GM11168 (cell line): ENCODE measurements around the gene FAM3C.

Source experiments
- in situ Hi-C: fragments of 300-500 bp; cut with MboI; formaldehyde crosslinking; loops from one replicate; pipeline ENCODE4 v1.12.0; 2022; ENCODE audit warnings: low sequenced_read_pairs; ENCODE audit not compliant: unreplicated experiment

FAM3C gene

GRCh38 chr7:121304102-121304658 lies 91.9 kb downstream of the FAM3C start:
- in situ Hi-C loops = no loop called here

DNA sequence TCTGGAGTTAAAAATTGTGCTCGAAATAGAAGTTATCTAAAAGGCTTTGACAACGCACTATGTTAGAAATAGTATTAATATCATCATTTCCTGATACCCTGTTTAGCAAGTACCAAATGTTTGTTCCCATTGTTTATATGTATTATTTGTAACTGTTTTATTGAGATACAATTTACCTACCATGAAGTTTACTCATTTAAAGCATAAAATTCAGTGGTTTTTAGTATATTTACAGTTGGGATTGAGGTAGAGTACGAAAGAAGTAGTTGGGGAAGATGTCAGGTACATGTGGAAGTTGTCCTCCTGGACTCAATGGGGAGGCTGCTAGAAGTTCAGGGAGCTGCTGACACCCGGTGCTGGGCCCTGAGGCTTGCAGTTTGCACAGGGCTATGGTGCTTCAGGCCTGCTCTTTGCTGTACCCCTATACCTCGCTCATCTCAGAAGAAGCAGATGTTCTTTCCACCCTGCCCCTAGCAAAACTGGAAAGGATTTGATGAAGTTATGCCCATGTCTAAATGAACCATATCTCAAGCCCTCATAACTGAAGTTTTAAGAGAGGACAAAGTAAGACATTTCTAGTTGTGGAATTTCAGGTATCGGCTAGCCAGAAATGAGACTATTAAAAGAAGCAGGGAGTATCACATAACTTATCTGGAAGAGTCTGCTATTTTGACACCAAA lies 92.5 kb downstream of the FAM3C start:
- in situ Hi-C loops = no loop called here

DNA sequence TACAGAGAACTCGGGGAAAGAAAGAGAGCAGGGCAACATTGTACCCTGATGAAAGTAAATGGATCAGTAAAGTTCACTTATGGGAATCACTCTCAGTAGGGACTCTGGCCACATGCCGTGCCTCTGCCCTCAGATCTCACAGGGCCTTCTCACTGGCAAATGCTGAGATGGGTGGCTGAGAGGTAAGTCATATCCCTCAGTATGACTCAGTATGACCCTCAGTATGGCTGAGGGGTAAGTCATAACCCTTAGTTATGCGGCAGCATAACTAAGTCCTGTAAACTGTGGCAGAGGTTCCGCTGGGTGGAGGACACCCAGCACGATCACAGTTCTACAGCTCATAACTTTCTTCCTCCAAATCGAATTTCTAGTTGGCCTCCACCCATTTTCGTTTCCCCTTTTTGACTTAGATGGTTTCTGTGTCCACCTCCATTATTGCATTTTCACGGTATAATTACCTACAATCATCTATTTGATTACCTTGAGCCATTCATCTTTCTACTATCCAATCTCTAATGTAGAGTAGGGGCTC lies 93.8 kb downstream of the FAM3C start:
- in situ Hi-C loops = no loop called here

DNA sequence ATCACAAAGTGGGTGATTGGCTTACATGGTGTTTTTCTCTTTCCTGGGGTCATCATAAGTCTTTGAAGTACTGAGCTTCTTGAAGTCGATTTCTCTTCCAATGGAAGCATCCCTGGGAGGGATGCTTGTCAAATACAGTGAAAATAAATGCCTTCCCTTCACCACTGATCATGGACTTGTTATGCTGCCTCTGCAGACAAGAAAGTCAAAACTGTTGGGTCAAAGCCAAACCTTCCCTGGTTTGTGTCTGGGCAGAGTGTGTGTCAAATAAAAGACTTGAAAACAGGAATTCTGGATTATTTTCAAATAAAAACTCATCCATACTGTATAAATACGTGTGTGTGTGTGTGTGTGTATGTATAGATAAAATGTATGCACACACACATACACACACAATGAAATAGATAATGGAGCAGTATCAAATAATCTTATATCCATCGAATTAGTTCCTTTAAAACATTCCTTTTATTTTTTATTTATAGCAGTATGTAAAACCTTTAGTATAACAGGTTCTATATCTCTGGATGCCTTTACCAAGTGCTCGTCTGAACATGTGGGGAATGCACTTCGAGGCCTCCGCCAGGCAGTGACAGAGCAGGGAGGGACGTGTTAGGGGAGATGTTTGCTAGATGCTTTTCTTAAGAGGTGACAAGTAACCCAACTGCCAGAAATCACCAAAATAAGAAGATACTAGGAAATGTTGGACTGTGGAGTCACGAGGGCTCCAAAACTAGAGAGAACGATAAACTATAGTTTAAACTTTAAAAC lies 94.5 kb downstream of the FAM3C start:
- in situ Hi-C loops = no loop called here

DNA sequence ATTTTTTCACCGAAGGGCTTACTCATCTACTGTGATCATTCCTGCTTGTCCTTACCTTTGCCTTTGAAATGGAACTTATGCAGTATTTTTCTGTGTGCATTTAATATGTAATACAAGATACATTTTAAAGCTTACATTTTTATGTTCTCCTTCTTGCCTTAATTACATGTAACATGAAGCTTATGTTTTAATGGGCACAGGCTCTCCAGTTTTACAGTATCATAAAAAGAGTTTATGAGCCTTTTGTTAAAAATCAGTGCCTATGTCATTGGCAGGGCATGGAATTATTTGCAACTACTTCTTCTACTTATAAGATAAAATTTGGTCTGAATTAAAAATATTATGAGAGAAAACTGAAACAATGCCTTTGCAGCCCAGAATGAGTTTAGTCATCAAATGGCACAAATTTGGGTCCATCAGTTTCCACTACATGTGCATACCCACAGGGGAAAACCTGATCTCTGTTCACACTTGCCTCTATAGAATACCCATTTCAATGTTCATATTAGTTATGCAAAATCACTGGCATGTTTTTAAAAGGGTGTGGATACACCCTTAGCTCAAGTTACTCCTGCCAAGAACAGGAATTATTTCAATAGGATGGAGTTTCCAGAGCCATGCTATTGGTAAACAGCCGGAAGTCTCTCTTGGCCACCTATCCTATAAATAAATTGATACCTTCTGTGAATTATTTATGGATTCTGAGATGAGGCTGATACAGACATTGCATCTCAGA lies 95.3 kb downstream of the FAM3C start:
- in situ Hi-C loops = no loop called here
